Hepatocyte (in vitro differentiated cells): ENCODE data around the gene EPC2.

Experiments used
- EZH2 ChIP-seq: fragments of 200-600 bp; sonication (generic); IDR thresholded peaks from 2 replicates; pipeline ENCODE4 v1.6.1; 2016; ENCODE audit warnings: antibody characterized with exemption, mild to moderate bottlenecking, borderline replicate concordance
- EZH2phosphoT487 ChIP-seq: fragments of 200-600 bp; sonication (generic); IDR thresholded peaks from one replicate; pipeline ENCODE4 v1.6.1; 2018; ENCODE audit warnings: antibody characterized with exemption, mild to moderate bottlenecking, low read depth, moderate library complexity; ENCODE audit not compliant: unreplicated experiment, severe bottlenecking
- TF ChIP-seq, protein P1 (sequence below): fragments of 200-600 bp; sonication (generic); IDR thresholded peaks from 2 replicates; pipeline ENCODE4 v1.5.1; 2016; ENCODE audit warnings: antibody characterized with exemption, mild to moderate bottlenecking; ENCODE audit not compliant: poor library complexity

DNA sequence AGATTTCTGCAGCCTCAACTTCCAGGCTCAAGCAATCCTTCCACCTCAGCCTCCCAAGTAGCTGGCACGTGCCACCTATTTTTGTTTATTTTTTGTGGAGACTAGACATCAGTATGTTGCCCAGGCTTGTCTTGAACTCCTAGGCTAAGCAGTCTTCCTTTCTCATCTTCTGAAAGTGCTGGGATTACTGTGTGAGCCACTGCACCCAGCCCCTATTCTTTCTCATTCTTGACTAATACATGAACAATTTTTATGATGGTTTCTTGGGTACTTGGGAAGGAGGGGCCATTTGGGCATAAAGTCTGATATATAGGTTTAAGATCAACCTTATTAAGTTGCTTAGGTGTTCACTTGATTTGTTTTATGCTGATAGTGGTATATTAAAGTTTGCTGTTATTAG, 26.2 kb downstream of the EPC2 start:
- TF ChIP-seq, protein P1, sequence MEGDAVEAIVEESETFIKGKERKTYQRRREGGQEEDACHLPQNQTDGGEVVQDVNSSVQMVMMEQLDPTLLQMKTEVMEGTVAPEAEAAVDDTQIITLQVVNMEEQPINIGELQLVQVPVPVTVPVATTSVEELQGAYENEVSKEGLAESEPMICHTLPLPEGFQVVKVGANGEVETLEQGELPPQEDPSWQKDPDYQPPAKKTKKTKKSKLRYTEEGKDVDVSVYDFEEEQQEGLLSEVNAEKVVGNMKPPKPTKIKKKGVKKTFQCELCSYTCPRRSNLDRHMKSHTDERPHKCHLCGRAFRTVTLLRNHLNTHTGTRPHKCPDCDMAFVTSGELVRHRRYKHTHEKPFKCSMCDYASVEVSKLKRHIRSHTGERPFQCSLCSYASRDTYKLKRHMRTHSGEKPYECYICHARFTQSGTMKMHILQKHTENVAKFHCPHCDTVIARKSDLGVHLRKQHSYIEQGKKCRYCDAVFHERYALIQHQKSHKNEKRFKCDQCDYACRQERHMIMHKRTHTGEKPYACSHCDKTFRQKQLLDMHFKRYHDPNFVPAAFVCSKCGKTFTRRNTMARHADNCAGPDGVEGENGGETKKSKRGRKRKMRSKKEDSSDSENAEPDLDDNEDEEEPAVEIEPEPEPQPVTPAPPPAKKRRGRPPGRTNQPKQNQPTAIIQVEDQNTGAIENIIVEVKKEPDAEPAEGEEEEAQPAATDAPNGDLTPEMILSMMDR, result no peak
- TF ChIP-seq EZH2 (no peak), EZH2phosphoT487 (no peak)
